ENCODE data around the gene PTPRE.

PTPRE gene

GRCh38 chr10:127998501-127999144 lies 91.7 kb downstream of the PTPRE start:
- DNase-seq (ENCODE audit: low read depth in 2 of 2, low spot score in 1 of 2), result no peak

GRCh38 chr10:127999297-128000129 lies 92.6 kb downstream of the PTPRE start:
- DNase-seq (ENCODE audit: low read depth in 2 of 2, low spot score in 1 of 2), result no peak

GRCh38 chr10:128000471-128001362 lies 93.8 kb downstream of the PTPRE start:
- no peak for DNase-seq (ENCODE audit: low read depth in 2 of 2, low spot score in 1 of 2)

GRCh38 chr10:128001363-128001745 lies 94.5 kb downstream of the PTPRE start:
- DNase-seq (ENCODE audit: low read depth in 2 of 2, low spot score in 1 of 2), result no peak

- DNase-seq (ENCODE audit: low read depth in 2 of 2, low spot score in 1 of 2), result no peak
Measured at GRCh38 chr10:128001849-128002248, 94.9 kb downstream of the PTPRE start.

- no peak for DNase-seq (ENCODE audit: low read depth in 2 of 2, low spot score in 1 of 2)
Measured at GRCh38 chr10:128003521-128003920, 96.6 kb downstream of the PTPRE start.

GRCh38 chr10:128005858-128006257 lies 99.0 kb downstream of the PTPRE start:
- DNase-seq (ENCODE audit: low read depth in 2 of 2, low spot score in 1 of 2), result no peak

- no peak for DNase-seq (ENCODE audit: low read depth in 2 of 2, low spot score in 1 of 2)
Measured at GRCh38 chr10:128007056-128007455, 100.2 kb downstream of the PTPRE start.

- no peak for DNase-seq (ENCODE audit: low read depth in 2 of 2, low spot score in 1 of 2)
Measured at GRCh38 chr10:128007971-128008370, 101.1 kb downstream of the PTPRE start.

GRCh38 chr10:128008521-128009250 lies 101.8 kb downstream of the PTPRE start:
- no peak for DNase-seq (ENCODE audit: low read depth in 2 of 2, low spot score in 1 of 2)

- no peak for DNase-seq (ENCODE audit: low read depth in 2 of 2, low spot score in 1 of 2)
Measured at GRCh38 chr10:128009372-128010126, 102.6 kb downstream of the PTPRE start.

- DNase-seq (ENCODE audit: low read depth in 2 of 2, low spot score in 1 of 2), result peak; percentile 80 to 84
Measured at GRCh38 chr10:128011059-128011979, 104.4 kb downstream of the PTPRE start.

- DNase-seq (ENCODE audit: low read depth in 2 of 2, low spot score in 1 of 2), result no peak
Measured at GRCh38 chr10:128013626-128014025, 106.7 kb downstream of the PTPRE start.

- no peak for DNase-seq (ENCODE audit: low read depth in 2 of 2, low spot score in 1 of 2)
Measured at GRCh38 chr10:128014236-128014635, 107.3 kb downstream of the PTPRE start.

GRCh38 chr10:128016423-128017060 lies 109.6 kb downstream of the PTPRE start:
- no peak for DNase-seq (ENCODE audit: low read depth in 2 of 2, low spot score in 1 of 2)

- no peak for DNase-seq (ENCODE audit: low read depth in 2 of 2, low spot score in 1 of 2)
Measured at GRCh38 chr10:128017822-128018221, 110.9 kb downstream of the PTPRE start.

GRCh38 chr10:128018236-128018635 lies 111.3 kb downstream of the PTPRE start:
- no peak for DNase-seq (ENCODE audit: low read depth in 2 of 2, low spot score in 1 of 2)

- DNase-seq (ENCODE audit: low read depth in 2 of 2, low spot score in 1 of 2), result no peak
Measured at GRCh38 chr10:128018691-128019090, 111.8 kb downstream of the PTPRE start.

Measured in stimulated activated CD8-positive, alpha-beta memory T cell treated with anti-CD3 and anti-CD28 coated beads, Interleukin-4, amount 100 ng/mL, for 1 hour (primary cell).